RKO (cell line): ENCODE measurements around the gene RGL3.
"Not testable (repeated sequence)": the region's sequence is repeated elsewhere in the genome, so short reads cannot be mapped to it uniquely, and the experiment has no call there.

Experiments
- DNase-seq: peaks from one replicate; pipeline ENCODE4 v3.0.0-alpha.2; 2016; ENCODE audit warnings: low spot score

RGL3 gene

GRCh38 chr19:11361771-11362731 is 57.1 kb downstream of the RGL3 start:
- no peak for DNase-seq

GRCh38 chr19:11361037-11361770 is 57.9 kb downstream of the RGL3 start:
- no peak for DNase-seq

DNA sequence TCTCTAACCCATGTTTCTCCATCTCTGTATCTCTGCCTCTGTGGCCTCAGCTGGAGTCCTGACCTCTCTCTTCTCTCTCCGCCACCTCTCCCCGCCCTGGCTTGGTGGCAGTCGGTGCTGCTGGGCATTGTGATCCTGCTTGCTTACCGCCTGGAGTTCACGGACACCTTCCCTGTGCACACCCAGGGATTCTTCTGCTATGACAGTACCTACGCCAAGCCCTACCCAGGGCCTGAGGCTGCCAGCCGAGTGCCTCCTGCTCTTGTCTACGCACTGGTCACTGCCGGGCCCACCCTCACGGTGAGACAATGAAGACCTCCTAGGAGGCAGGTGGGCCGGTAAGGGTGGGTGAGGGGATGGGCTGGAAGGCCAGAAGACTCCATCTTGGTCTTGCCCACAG is 59.7 kb downstream of the RGL3 start:
- DNase-seq: no peak

DNA sequence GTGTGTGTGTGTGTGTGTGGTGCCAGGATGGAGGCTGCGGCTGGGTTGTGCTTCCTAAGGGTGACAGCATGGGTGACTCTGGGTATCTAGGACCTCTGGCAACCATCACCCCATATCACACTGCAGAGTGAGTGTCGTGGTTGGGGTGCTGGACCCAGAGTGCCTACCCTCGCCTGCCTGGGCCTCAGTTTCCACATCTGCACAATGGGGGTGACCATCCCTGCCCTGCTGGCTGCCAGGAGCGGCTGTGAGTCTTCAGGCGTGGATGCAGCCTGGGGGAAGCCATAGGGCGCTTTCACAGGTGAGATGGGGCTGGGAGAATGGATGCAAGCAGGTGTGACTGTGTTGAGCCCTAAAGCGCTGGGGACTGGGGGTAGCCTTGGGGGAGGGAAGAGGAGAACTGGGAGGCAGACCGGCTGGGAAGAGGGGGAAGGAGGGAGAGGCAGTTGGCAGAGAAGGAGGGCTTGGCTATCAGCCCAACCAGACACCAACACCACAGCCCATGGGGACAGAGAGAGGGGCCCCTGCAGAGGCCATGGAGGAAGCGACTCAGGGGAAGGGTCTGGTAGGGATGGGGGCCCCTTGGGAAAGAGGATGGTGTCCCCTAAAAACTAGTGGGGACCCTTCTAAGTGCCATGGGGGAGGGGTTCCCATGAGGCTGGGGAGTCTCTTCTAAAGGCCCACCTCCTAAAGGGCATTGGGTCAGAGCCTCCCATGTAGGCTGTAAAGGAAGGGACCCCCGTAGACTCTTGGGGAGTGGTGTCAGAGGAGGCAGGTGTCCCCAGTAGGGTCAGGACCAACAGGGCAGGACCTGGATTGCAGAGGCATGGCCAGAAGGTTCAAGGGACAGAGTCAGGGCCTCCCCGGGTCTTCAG is 62.2 kb downstream of the RGL3 start:
- no peak for DNase-seq

DNA sequence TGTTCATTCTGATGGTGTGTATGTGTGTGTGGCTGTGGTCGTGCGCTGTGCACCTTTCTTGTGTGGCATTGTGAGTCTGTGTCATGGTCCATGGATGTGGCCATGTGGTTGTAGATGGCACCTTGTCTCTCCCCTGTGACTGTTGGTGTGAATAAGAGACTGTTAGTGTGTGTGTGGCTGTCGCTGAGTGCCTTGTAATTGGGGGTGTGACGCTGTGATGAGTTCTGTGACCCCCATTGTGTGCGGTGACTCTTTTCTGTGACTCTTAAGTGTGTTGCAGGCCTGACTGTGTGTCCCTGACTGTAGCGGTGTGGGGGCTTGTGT is 63.1 kb downstream of the RGL3 start:
- DNase-seq: no peak

DNA sequence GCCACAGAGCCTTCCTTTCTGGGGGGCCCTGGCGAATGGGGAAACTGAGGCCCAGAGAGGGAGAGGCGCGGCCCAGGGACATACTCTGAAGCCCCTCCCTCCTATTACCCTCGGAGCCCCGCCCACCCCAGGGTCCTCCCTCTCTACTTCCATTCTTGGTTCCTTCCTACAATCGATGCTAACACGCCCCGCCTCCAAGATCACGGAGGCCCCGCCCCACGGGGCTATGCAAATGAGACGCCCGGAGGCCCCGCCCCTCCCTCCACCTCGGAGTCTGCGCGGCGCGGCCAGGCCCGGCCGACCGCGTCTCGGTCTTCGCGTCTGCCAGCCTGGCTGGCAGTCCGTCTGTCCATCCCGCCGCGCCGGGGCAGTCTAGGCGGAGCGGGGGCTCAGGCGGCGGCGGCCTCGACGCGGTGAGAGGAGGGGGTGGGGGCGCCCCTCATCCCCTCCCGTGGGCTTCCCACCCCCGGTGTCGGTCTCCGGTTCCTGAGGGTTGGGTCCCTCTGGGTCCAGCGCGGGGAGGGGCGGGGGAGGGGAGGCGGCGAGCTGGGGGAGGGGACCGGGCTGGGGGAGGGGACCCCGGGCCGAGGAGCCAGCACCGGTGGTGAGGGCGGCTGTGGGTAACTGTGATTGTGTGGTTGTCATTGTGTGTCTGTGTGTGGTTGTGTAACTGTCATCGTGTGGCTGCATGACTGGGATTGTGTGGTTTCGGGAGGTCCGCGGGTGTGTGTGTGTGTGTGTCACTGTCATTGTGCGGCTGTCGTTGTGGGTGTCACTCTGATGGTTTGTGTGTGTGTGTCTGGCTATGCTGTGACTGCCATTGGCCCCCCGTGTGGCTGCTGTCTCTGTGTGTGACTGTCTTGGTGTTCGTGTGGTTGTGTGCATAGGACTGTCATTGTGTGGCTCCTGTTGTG is 63.7 kb downstream of the RGL3 start, which contains the start of gene PLPPR2:
Gene PLPPR2, plus strand, starts transcription at position 273 of the 914 bp plus-strand sequence. CDS start 2,242 bp downstream, outside the sequence.
- DNase-seq: peak; percentile 86

- not testable (repeated sequence) for DNase-seq
These were observed 65.0 kb downstream of the RGL3 start for GRCh38 chr19:11354102-11354501.

DNA sequence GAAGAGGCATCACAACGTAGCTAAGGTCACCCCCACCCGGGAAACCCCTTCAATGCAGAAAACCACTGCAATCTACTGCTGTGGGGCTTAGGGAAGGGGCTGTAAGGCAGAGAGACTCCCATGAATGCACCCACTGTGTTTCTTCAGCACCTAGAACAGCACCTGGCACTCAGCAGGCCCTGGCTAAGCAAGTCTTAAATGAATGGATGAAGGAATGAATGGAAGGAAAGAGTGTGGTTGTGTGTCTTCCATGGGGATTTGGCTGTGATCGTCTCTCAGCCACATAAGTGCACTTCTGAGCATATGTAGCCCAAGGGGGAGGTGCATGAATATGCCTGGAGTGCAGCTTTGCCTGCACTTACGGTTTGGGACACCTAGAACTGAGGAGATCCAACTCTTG is 69.9 kb downstream of the RGL3 start:
- DNase-seq: no peak

GRCh38 chr19:11347546-11348039 is 71.5 kb downstream of the RGL3 start:
- no peak for DNase-seq

DNA sequence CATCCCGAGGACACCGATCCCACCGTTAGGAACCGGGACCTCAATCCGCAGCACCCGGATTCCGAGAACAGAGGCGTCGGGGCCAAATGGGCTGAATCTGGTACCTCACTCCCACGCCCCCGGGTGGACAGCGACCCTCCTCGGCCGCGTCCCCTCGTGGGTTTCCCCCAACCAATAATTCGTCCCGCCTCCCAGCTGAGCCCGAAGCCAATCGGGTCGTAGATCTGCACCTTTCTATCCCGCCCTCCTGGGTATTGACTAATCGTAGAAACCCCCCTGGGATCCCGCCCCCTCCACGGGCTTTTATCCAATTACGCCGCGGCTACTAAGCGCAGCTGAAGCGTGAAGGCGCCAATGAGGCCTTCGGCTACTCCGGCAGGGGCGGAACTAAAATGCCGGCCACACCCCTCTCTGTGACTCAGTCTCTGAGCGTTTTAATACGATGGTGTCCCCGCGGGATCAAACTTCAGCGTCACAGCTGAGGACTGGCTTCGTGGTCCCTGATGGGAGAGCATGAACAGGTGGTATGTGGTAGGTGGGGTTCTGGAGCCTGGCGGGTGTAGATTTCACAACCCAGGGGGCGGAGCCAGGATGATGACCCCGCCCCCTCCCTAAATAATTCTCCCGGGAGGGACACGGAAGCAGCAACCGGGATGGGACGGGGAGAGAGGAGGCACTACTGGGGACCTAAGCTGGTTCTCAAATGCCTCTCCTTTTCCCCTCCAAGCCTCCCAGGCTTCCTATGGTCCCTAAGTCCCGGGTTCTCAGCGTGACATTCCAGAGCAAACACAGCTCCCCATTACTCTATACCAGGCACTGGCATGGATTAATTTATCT is 72.8 kb downstream of the RGL3 start, which contains the start of the genes CCDC159 and TMEM205:
Gene CCDC159, plus strand, starts transcription at position 416 of the 837 bp plus-strand sequence. Its CDS starts 88 bp downstream, at position 504.
Gene TMEM205, minus strand, starts transcription at position 165 of the 837 bp plus-strand sequence. CDS start 649 bp downstream, outside the sequence.
- peak; percentile 99 for DNase-seq

- no peak for DNase-seq
These were observed 73.9 kb downstream of the RGL3 start for GRCh38 chr19:11345122-11345803.
